Upper lobe of left lung (tissue), 4 donors: ENCODE results near the gene MEFV.

Experiments
- CTCF ChIP-seq, 6 experiments: fragments of 450-650 bp in 4 of 6; fragments of 200-600 bp in 2 of 6; sonication (generic) in 2 of 6; IDR thresholded peaks; one replicate each; pipeline ENCODE4 v1.5.1; 2016 to 2019; ENCODE audit warnings: antibody characterized with exemption in 6 of 6
- EP300 ChIP-seq, 4 donors: sonication (generic); formaldehyde crosslinking; IDR thresholded peaks; one replicate each; pipeline ENCODE4 v1.5.1; 2017; ENCODE audit warnings: antibody characterized with exemption in 4 of 4, control low read depth in 2 of 4

- TF ChIP-seq CTCF (IDR thresholded peaks at IDR 0.05) (no peak), EP300 (IDR thresholded peaks at IDR 0.05) (no peak)
Measured at GRCh38 chr16:3246002-3246401, 10.4 kb downstream of the MEFV start.
